GM18867 (cell line): ENCODE data around the gene ADAM10.

ENCODE experiments used
- ATAC-seq: cut with Tn5 transposase; IDR thresholded peaks from one replicate; pipeline ENCODE4 v1.9.1; 2021; ENCODE audit warnings: mild to moderate bottlenecking, moderate library complexity; ENCODE audit not compliant: unreplicated experiment

Gene ADAM10

DNA sequence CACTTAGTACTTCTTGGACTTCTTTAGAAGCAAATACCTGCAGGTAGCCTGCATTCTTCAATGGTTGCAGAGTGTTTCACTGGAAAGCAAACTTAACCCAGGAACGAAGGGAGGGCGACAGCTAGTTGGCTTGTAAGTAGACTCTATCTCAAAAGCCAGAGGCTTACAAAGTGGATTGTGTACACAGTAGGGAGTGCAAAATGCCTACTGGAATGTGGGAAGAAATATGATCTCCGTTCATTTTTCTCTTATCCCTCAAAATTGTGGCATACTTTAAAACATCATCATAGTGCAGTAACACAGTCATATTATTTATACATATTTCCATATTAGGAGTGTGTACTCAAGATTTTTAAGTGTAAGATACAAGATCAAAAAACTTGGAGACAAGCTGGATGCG is 162.0 kb downstream of the ADAM10 start:
- no peak for ATAC-seq

DNA sequence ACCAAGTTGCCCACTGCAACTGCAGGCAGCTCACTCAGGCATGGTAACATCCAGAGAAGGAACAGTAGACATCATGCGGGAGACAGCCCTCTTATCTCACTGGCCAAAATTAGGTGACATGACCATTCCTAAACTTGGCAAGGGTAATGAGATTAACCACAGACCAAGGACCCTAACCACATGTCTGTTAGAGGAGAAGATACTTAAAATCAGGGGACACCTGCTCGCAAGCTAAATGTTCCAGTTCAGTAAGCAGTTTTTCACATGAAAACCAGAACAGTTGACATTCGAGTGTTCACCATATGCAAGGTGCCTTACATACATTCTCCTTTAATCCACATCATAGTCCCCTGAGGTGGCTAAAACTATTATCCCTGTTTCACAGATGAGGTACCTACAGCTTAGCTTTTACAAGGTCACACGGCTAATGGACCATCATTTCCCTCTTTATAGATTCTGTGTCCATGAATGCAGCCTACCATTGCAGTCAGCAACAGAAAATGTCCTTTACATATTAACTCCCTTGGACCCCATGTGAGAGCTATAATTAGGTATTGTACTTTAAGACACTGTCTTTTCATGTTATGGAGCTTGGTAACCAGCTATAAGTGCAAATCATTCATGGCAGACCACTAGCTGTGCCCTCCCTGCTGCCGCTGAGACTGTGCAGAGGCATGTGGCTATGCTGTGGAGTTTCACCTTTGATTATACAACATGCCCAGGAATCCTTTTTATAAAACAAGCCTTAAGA is 163.6 kb downstream of the ADAM10 start:
- ATAC-seq = no peak

DNA sequence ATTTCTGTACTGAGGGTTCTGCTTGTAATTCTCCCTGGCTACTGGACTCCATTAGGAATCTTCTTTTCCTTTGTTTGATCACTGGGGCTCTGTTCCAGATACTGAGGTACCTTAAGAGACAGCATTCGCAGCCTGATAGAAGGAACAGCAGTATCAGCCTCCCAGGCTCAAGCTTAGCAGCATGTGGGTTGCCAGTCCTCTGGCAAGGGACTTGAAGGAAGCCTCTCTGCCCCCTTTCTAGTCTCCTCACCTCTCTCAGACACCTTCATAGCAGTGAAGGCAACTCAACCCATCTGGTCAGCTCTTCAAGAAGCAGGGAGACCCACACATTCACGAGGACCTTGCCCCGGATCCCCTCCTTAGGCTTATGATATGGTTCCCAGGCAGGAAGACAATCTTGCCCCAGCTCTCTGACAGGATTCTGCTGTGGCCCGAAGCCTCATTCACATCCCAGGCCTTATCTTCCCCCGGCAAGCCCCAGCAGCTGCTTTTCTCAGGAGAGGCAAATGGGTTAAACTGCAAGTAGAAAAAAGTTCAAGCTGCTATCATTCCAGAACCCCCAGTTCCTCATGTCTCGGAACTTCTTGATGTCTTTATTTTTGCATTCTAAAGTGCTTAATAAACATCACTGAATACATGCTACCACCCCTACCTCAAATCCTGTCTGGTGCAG is 164.6 kb downstream of the ADAM10 start:
- no peak for ATAC-seq

DNA sequence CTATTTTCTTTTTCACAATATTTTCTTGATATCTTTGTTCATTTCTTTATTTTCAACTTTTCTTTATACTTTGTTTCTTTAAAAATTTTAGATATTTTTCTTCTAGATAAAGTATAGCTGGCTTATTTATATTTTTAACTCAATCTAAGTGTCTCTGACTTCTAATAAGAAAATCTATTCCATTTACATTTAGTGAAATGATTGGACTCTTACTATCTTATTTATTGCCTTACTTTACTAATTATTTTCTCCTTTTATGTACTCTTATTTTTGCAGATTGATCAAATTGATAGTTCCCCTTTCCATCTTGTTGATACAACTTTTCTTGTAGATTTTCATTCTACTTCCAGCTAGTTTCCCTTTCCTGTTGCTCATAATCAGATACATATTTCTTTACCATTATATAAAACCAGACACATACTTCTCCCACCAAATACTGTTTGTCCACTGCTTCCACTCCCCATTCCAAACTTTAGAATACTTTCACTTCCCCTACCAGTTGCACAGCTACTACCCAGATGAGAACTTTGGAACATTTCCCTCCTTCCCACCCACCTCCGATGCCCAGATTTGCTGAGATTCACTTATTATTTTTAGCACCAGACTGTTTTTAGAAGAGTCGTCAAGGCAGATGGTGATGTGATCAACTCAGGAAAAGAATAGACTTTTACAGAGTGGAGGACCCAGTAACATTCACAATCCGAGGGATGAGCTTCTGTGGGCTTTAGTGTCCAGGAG is 166.2 kb downstream of the ADAM10 start:
- ATAC-seq = no peak

DNA sequence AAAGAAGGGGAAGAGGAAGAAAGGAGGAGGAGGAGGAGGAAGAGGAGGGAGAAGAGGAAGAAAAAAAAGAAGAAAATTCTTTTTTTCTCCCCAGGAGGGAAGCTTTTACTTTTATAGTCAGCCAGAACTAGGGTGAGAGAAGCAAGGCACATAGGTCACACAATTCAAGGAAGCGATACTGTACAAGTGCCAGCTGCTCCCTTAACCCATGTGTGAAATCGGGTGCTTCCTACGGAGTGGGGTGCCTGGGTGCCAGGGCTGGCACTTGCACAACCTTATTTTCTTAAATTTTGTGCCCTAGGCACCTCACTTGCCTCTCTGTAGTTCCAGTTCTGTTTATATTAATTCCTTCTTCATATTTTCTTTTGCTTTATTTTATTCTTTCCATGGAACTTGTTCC is 167.3 kb downstream of the ADAM10 start:
- ATAC-seq = no peak

DNA sequence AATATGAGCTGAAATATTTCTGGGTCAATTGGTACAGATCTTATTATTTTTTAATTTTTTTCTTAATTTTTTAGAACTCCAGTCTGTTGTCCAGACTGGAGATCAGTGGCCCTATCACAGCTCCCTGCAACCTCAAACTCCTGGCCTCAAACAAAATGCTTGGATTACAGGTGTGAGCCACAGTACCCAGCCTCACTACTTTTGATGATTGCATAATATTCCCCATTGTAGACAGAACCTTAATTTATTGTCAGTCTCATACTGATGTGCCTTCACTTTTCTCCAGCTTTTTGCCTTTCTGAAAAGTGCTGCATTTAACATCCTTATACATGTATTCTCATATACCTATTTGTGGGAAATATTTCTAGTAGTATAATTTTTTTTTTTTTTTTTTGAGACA is 172.8 kb downstream of the ADAM10 start:
- ATAC-seq = no peak

DNA sequence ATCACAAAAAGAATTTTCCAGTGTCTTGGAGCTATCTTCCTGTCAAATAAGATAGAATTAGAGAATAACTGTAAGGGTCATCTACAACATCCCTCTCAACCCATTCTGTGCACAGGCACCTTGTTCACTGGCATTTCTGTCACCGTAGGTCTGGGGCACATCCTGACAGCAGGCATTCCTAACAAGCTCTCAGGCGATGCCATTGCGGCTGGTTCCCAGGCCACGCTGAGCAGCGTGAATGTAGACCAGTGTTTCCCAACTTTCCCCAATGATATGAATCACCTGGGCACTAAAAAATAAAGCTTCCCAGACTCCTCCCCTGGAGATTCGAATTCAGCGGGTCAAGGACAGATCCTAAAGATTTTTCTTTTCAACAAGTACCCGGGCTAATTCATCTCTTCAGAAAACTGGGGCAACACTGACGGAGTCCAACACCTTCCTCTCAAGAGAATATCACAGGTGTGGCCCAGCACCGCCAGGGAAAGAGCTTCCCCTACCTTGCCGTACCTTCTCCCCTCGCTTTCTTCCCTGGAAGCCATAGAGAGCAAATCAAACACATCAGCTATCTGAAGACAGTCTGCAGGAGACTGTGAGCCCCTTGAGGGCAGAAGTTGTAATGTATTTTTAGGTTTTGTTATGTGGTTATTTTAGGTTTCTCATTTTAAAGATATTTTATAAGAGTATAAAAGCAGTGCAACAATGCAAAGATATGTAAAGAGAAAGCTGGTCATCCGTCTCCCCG is 174.3 kb downstream of the ADAM10 start:
- ATAC-seq = no peak

DNA sequence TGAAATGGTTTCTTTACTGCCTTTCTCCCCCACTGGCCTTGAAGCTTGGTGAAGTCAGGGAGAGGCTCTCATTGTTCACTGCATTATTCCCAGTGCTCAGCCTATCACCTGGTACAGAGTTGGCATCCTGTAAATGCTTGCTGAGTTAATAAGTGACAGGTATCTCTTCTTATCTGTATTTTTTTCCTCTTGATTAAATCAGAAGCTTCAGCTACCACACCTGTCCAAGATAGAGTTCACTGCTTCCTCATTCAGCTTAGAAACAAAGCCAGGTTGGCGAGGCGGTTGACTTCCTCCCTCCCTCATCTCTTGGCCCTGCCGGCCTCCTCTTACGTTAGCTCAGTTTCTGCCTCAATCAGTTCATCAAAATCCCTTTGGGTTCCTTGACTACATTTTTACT is 174.9 kb downstream of the ADAM10 start:
- ATAC-seq = no peak

DNA sequence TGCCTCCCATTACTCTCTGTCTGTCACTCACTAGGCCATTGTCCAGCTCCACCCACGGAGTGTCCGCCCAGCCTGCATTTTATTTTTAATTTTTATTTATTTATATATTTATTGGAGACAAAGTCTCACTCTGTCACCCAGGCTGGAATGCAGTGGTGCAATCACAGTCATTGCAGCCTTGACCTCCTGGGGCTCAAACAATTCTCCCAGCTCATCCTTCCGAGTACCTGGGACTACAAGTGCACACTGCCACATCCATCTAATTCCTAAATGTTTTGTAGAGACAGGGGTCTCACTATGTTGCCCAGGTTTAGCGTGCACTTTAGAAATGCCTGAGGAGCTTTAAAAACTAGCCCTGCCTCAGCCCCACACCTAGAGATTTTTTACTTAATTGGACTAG is 176.2 kb downstream of the ADAM10 start:
- no peak for ATAC-seq

DNA sequence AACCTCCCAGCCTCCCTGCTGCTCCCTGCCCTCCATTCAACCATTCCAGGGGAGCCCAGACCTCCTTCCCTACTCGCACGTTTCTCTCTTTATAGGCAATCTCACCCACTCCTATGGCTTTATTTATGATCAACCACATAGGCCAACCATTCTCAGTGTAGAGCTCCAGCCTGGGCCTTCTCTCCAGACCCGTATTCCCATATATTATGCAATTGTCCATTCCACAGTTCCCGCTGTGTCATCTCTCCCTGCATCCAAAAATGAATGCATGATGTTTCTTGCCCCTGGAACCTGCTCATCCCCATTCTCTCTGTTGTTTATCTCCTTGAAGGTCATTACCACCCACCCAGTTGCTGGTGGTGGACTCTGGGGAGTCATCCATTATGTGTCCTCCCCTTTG is 177.0 kb downstream of the ADAM10 start:
- no peak for ATAC-seq

DNA sequence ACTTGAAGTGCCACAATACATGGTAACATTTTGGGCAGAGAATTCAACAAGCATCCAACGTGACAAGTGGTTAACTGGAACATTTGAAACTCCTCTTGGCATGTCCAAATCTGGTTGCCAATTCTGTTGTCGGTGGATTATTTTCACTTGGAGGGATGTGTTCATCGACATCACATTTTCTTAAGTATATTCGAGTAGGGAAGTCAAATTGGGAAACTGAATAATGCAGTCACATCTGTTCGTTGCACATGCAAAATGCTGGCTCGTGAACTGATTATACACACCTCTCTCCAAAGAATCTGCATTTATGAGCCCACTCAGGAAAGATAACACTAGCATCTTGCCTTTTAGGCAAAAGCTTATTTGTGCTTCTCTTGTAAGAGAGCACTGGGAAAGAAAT is 178.0 kb downstream of the ADAM10 start:
- no peak for ATAC-seq

DNA sequence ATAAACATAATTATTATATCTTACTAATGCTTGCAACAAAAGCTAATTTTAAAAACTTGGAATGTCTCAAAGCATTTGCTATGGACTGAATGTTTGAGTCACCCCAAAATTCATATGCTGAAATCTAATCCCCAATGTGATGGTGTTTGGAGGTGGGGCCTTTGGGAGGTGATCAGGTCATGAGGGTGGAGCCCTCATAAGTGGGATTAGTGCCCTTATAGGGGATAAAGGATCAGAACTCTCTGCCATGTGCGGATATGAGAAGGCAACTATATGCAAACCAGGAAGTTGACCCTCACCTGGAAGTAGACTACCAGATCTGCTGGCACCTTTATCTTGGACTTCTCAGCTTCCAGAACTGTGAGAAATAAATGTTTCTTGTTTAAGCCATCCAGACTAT is 180.1 kb downstream of the ADAM10 start:
- no peak for ATAC-seq

DNA sequence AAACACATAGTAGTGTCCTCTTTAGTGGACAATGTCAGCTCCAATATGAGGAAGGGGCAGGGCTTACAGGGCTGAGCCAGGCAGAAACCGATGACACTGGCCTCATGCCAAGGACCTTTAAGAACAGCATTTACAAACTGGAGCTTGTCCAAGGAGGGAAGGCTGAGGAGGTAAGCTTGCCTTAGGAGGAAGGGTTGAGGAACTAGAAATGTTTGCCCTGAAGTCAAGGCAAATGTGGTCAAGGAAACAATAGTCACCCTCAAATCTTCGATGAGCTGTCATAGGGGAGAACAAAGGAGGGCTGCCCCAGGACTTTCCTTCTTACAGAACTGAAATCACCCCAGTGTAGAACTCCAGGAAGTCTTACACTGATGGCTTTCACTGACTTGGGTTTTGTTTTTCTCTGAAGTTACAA is 181.3 kb downstream of the ADAM10 start:
- no peak for ATAC-seq

DNA sequence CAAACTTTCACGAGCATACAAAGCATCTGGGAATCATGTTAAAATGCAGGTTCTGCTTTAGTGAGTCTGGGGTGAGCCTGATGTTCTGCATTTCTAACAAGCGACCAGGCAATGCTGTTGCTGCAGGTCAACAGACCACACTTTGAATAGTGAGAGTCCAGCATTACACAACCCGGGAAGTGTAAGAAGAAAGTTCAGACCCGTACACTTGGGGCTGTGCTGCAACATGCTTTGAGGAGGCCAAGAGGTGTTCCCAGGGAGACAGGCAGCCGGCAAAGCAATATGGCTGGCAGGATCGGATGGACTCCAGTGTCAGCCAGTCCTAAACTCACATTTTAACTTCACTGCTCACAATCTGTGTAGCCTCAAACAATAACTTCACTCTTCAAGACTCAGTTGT is 183.5 kb downstream of the ADAM10 start:
- no peak for ATAC-seq

DNA sequence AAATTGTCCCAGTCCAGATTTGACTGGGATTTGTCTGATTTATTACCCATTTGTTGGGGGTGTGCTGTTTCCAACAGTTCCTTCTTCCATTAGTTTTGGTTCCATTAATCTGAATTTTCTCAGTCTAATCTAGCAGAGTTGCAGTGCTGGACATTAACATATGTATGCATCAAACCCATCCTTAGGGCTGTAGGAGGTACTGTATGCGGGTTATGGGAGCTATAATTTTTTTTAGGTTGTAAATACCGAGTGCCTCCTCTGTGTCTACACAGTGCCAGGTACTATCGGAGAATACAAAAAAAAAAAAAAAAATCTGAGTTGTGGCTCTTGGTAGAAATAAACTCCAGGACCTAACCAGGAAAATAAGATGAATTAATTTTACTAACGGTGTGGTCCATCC is 183.9 kb downstream of the ADAM10 start:
- no peak for ATAC-seq

DNA sequence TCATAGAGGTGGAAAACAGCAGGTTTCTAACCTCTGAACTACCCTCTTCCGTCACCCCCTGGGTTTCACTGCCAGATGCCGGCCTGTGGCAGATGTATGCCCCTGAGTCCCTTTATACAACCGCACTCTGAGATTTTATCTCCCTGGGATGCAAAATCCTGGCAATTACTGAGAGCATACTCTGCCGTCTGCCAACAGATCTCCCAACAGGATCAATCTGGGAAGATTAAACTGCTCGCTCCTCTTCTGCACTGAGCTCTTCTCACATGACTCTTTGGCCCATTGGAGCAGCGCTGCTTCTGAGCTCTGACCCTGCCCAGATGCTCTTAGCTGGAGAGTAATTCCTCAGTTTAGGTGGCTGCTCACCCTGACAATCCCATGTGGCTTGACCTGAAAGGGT is 184.5 kb downstream of the ADAM10 start:
- ATAC-seq = no peak

DNA sequence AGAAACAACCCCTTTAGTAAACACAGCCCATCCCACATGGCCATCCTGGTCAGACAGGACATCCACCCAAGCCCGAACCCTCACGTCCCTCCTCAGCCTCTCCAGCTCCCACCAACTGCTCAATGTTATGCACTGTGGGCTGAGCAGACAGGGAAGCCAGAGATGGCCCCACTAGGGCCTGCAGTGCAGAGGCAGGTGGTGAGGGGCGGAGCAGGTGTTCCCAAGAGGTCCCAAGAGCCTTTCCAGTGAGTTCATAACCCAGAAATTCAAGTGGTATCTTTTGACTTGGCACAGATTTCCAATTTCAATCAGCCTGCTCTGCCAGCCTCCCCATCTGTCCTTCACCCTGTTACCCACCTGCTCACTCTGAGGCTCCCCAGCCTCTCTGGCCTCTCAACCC is 187.4 kb downstream of the ADAM10 start:
- ATAC-seq = no peak

DNA sequence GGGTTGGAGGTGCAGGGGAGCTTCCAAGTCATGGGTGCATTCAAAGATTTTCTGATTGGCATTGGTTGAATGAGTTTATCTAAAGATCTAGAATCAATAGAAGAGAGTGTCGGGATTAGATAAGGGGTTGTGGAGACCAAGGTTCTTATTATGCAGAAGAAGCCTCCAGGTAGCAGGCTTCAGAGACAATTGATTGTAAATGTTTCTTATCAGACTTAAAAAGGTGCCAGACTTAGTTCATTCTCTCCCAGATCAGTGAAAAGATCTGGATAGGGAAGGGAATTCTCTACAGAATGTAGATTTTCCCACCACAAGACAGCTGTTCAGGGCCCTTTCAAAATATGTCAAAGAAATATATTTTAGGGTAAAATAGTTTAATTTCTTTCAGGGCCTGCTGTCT is 188.2 kb downstream of the ADAM10 start:
- ATAC-seq = no peak

DNA sequence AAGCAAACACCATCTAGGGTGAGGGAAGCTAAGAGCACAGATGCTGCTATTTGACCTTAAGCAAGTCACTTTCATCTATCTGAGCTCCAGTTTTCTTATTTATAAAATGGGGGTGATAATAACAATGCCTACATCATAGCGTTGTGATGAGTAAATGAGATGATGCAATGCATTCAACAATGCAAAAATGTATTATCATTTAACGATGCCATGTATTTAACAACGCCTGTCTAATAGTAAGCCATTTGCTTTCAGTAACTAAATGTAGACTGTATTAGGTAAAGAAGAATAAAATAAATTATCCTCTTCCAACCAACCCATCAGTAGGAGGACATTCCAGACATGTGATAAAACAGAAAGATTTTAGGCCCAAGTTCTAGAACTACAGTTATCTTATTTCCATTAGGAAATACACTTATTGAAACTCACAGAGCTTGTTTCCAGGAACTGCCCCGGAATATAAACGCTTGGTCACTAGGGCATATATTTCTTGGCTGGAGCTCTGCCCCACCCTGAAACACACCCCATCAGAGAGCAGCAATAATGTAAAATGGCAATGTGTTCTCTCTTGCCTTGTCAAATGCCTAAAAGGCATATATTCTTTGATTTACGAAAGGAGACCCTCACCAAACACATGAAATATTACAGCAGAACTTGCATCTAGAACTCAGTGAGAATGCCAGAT is 189.5 kb downstream of the ADAM10 start:
- no peak for ATAC-seq

DNA sequence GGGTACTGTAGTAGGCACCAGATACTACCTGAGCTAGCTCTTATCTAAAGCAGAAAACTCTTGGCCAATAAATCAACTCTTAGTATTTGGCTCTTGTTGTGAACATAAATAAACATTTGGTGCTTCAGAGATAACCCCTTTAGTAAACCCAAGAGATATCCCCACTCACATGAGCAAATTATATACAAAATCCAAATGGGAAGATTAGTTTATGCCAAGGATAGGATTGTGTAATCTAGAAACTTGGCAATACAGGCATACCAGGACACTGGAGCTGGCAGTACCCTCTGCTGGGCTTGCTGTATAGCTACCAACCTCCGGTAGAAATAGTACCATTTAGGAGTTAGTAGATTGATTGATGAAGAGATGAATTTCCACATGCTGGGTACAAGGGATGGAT is 190.7 kb downstream of the ADAM10 start:
- no peak for ATAC-seq

DNA sequence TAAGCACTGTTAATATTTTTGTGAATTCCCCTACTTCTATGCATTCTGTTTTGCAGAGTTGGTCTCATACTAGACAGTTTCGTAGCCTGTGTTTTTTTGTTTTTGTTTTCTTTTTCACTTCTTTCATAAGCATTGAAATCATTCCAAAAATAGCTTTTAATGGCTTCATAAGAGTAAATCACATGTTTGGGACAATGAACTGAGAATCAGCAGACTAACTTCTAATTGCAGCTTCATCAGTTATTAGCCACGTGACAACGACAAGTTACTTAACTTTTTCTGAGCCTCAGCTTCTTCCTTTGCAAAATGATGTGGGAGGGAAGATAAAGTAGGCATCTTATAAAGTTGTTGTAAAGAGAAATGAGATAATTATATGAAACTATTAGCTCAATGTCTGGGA is 193.0 kb downstream of the ADAM10 start:
- no peak for ATAC-seq
